Aorta (tissue), 5 donors: ENCODE results near the gene GPRC5D. TPM values are rescaled to one million over a fixed set of nuclear protein-coding genes. Genes with fewer than 3 reads are reported as not detected.

Source experiments
- ATAC-seq: fragments of 200-7000 bp; cut with Tn5 transposase; one replicate; pipeline ENCODE4 v1.9.1; 2022; ENCODE audit warnings: moderate library complexity; ENCODE audit not compliant: low FRiP score
- DNase-seq, 2 donors: peaks; one replicate each; pipeline ENCODE4 v3.0.0-alpha.2; 2020
- H3K27ac ChIP-seq, 2 donors: one replicate each; pipeline ENCODE4 v1.5.1; 2013; ENCODE audit warnings: low read length in 2 of 2, mild to moderate bottlenecking in 2 of 2, moderate library complexity in 2 of 2, control low read depth in 1 of 2, inconsistent platforms in 1 of 2, low read depth in 1 of 2
- H3K27me3 ChIP-seq, 2 donors: one replicate each; pipeline ENCODE4 v1.6.1; 2013; ENCODE audit warnings: control low read depth in 1 of 2, low read length in 1 of 2, mild to moderate bottlenecking in 1 of 2, moderate library complexity in 1 of 2; ENCODE audit not compliant: insufficient read depth in 2 of 2, control insufficient read depth in 1 of 2
- H3K36me3 ChIP-seq, 2 donors: one replicate each; pipeline ENCODE4 v1.6.1; 2013; ENCODE audit warnings: control low read depth in 1 of 2, low read length in 1 of 2, mild to moderate bottlenecking in 1 of 2; ENCODE audit not compliant: insufficient read depth in 2 of 2, control insufficient read depth in 1 of 2
- H3K4me1 ChIP-seq, 2 donors: one replicate each; pipeline ENCODE4 v1.6.1; 2013; ENCODE audit warnings: low read length in 2 of 2, control low read depth in 1 of 2, mild to moderate bottlenecking in 1 of 2, moderate library complexity in 1 of 2; ENCODE audit not compliant: insufficient read depth in 2 of 2, control insufficient read depth in 1 of 2
- H3K4me3 ChIP-seq, 2 donors: one replicate each; pipeline ENCODE4 v1.5.1; 2013; ENCODE audit warnings: low read length in 2 of 2, control low read depth in 1 of 2, mild to moderate bottlenecking in 1 of 2
- H3K9me3 ChIP-seq: one replicate; pipeline ENCODE4 v1.6.1; 2013; ENCODE audit warnings: mild to moderate bottlenecking, low read length; ENCODE audit not compliant: control insufficient read depth
- WGBS, 2 donors: extraction: QIAGEN DNeasy Blood & Tissue Kit; methylation state at CpG; one replicate each; pipeline ENCODE4 v1.1.7; 2013; 5-methylcytosine and 5-hydroxymethylcytosine counted together
- intact Hi-C, 2 donors: fragments of 100-400 bp; cut with DNase I; formaldehyde crosslinking; loops; one replicate each; pipeline versions ENCODE4 v1.14.2 to v1.15.0; 2022
- polyA plus RNA-seq, 2 donors: library from polyadenylated mRNA; stranded (reverse); fragments of 200-250 nt; gene quantifications; one replicate each; pipeline ENCODE4 v1.2.3, GENCODE V29; 2013
- total RNA-seq, 2 donors: library from RNA; stranded (reverse); fragmentation: NEBNext Ultra II Directional; extraction: Animal tissue kit (Norgen Biotek cat#: 25700); gene quantifications; one replicate each; pipeline ENCODE4 v1.2.1, GENCODE V29; 2021
- donor health status: healthy with polysubstance abuse.
- donor health status: Bipolar disorder and iron deficiency.
- donor health status: DM: no; HTN: no; CAD: no.
- donor health status: DM: no; HTN: no; CAD: no.
- donor health status: DM: yes; HTN: yes; CAD: no.

The GPRC5D gene
- total and polyA plus RNA-seq, 4 donors, result 0.39 TPM; not detected in 3

GRCh38 chr12:12954356-12954755, 2.4 kb upstream of the GPRC5D start:
- Histone ChIP-seq H3K36me3 (no peaks in the 10 kb centered on the region), H3K27ac (no peak overlapping the region), H3K4me3 (no peak overlapping the region), H3K4me1 (no peaks in the 10 kb centered on the region), H3K27me3 (no peaks in the 10 kb centered on the region), H3K9me3 (no peaks in the 10 kb centered on the region)
- ATAC-seq, result no peak
- no peak for DNase-seq
- WGBS, 2 donors, result 76 to 78% methylated on average over 4 of the region's 4 CpGs
- intact Hi-C loops, result no loop called here

GRCh38 chr12:12951504-12951903, 466 bp downstream of the GPRC5D start:
- no peak for ATAC-seq
- DNase-seq, result no peak
- Histone ChIP-seq H3K27ac (no peak overlapping the region), H3K4me3 (no peak overlapping the region), H3K27me3 (no peaks in the 10 kb centered on the region), H3K9me3 (no peaks in the 10 kb centered on the region), H3K4me1 (no peaks in the 10 kb centered on the region), H3K36me3 (no peaks in the 10 kb centered on the region)
- intact Hi-C loops, result no loop called here
- WGBS, 2 donors, result 90 to 91% methylated on average over 1 of the region's 1 CpG

GRCh38 chr12:12947902-12948301, 4.1 kb downstream of the GPRC5D start:
- WGBS, 2 donors, result 83 to 87% methylated on average over 4 of the region's 4 CpGs
- Histone ChIP-seq H3K9me3 (no peaks in the 10 kb centered on the region), H3K4me3 (no peak overlapping the region), H3K27me3 (no peaks in the 10 kb centered on the region), H3K36me3 (no peaks in the 10 kb centered on the region), H3K27ac (no peak overlapping the region), H3K4me1 (no peaks in the 10 kb centered on the region)
- ATAC-seq (no peak), DNase-seq (no peak)
- intact Hi-C loops, result no loop called here

GRCh38 chr12:12946686-12947355, 5.1 kb downstream of the GPRC5D start:
- Histone ChIP-seq H3K27me3 (no peaks in the 10 kb centered on the region), H3K9me3 (no peaks in the 10 kb centered on the region), H3K4me1 (no peaks in the 10 kb centered on the region), H3K4me3 (no peak overlapping the region), H3K27ac (no peak overlapping the region), H3K36me3 (no peaks in the 10 kb centered on the region)
- no peak for ATAC-seq
- 75 to 79% methylated on average over 7 of the region's 7 CpGs for WGBS, 2 donors
- DNase-seq, result no peak
- intact Hi-C loops, result no loop called here

- intact Hi-C loops, result no loop called here
Observed at GRCh38 chr12:12945591-12945990, 6.4 kb downstream of the GPRC5D start.

GRCh38 chr12:12943586-12944260, 8.2 kb downstream of the GPRC5D start:
- H3K4me3 ChIP-seq, result no peak overlapping the region
- H3K27me3 ChIP-seq, result no peaks in the 10 kb centered on the region
- H3K4me1 ChIP-seq, result no peaks in the 10 kb centered on the region
- intact Hi-C loops, result no loop called here
- H3K36me3 ChIP-seq, result no peaks in the 10 kb centered on the region
- no peak for DNase-seq
- H3K9me3 ChIP-seq, result no peaks in the 10 kb centered on the region
- no peak overlapping the region for H3K27ac ChIP-seq
- WGBS, 2 donors, result 86% methylated on average over 8 of the region's 8 CpGs
- no peak for ATAC-seq

More at GRCh38 chr12:12945591-12945990, 6.4 kb downstream of the GPRC5D start:
- DNase-seq (no peak), ATAC-seq (no peak)
- no peaks in the 10 kb centered on the region for H3K4me1 ChIP-seq
- H3K27me3 ChIP-seq, result no peaks in the 10 kb centered on the region
- H3K36me3 ChIP-seq, result no peaks in the 10 kb centered on the region
- H3K9me3 ChIP-seq, result no peaks in the 10 kb centered on the region
- H3K4me3 ChIP-seq, result no peak overlapping the region
- H3K27ac ChIP-seq, result no peak overlapping the region

- ATAC-seq (no peak), DNase-seq (no peak)
- Histone ChIP-seq H3K36me3 (peaks cover 0 to 2% of the 10 kb centered on the region in 2 donors), H3K27me3 (no peaks in the 10 kb centered on the region), H3K27ac (no peak overlapping the region), H3K4me3 (no peak overlapping the region), H3K9me3 (no peaks in the 10 kb centered on the region), H3K4me1 (no peaks in the 10 kb centered on the region)
- WGBS, 2 donors, result 93 to 95% methylated on average over 10 of the region's 10 CpGs
- intact Hi-C loops, result no loop called here
Observed at GRCh38 chr12:12941450-12942350, 10.3 kb downstream of the GPRC5D start.

GRCh38 chr12:12939888-12940287, 12.1 kb downstream of the GPRC5D start:
- DNase-seq (no peak), ATAC-seq (no peak)
- no peaks in the 10 kb centered on the region for H3K9me3 ChIP-seq
- peaks cover 0 to 2% of the 10 kb centered on the region in 2 donors for H3K36me3 ChIP-seq
- intact Hi-C loops, result no loop called here
- H3K27me3 ChIP-seq, result no peaks in the 10 kb centered on the region
- H3K27ac ChIP-seq, result no peak overlapping the region
- H3K4me3 ChIP-seq, result no peak overlapping the region
- 70 to 74% methylated on average over 1 of the region's 1 CpG for WGBS, 2 donors
- no peaks in the 10 kb centered on the region for H3K4me1 ChIP-seq
